ENCODE data around the gene PDCD2L.
"Not testable (repeated sequence)": the region's sequence is repeated elsewhere in the genome, so short reads cannot be mapped to it uniquely, and the experiment has no call there.

DNA sequence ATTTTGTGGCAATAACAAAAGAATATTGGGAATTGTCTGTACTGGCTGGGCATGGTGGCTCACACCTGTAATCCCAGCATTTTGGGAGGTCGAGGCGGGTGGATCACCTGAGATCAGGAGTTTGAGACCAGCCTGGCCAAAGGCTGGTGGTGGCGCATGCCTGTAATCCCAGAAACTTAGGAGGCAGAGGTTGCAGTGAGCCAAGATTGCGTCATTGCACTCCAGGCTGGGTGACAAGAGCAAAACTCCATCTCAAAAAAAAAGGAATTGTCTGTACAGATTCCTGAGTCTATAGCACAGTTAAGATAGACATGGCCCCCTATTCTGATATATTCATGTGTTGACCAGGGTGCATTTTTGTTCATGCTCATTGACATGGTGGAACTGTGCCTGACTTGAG, 60.6 kb downstream of the PDCD2L start:
- not testable (repeated sequence) for TF ChIP-seq EZH2 (IDR thresholded peaks at IDR 0.05; ENCODE audit: borderline replicate concordance)
- TF ChIP-seq, protein P1, sequence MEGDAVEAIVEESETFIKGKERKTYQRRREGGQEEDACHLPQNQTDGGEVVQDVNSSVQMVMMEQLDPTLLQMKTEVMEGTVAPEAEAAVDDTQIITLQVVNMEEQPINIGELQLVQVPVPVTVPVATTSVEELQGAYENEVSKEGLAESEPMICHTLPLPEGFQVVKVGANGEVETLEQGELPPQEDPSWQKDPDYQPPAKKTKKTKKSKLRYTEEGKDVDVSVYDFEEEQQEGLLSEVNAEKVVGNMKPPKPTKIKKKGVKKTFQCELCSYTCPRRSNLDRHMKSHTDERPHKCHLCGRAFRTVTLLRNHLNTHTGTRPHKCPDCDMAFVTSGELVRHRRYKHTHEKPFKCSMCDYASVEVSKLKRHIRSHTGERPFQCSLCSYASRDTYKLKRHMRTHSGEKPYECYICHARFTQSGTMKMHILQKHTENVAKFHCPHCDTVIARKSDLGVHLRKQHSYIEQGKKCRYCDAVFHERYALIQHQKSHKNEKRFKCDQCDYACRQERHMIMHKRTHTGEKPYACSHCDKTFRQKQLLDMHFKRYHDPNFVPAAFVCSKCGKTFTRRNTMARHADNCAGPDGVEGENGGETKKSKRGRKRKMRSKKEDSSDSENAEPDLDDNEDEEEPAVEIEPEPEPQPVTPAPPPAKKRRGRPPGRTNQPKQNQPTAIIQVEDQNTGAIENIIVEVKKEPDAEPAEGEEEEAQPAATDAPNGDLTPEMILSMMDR (IDR thresholded peaks at IDR 0.05; ENCODE audit: poor library complexity), result not testable (repeated sequence)

Data from hepatocyte (in vitro differentiated cells).